Measurements from ENCODE around the gene BOC.

The BOC gene

DNA sequence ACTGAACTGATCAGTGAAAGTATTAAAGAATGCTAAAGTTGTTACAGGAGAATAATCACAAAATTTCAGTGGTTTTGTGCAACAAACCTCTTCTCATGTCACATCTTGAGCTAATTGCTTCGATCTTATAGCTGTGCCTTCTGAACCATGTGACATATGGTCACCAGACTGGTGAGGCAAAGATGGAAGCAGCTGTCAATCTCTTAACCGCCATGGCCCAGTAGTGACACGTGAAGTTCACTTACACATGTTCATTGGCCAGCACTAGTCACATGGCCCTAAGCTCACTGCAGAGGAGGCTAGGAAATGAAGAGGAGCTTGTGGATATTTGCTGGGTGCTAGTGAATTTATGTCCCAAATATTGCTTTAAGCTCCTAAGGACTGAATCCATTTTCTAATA is 32.5 kb downstream of the BOC start:
- CTCF ChIA-PET: interaction anchor here (0.8 to 3.0 kb wide), 6 partner anchors 9 to 48 kb away, joined by 3 to 10 read pairs (median 4); no protein-coding TSS in a partner anchor
- TF ChIP-seq, protein P1, sequence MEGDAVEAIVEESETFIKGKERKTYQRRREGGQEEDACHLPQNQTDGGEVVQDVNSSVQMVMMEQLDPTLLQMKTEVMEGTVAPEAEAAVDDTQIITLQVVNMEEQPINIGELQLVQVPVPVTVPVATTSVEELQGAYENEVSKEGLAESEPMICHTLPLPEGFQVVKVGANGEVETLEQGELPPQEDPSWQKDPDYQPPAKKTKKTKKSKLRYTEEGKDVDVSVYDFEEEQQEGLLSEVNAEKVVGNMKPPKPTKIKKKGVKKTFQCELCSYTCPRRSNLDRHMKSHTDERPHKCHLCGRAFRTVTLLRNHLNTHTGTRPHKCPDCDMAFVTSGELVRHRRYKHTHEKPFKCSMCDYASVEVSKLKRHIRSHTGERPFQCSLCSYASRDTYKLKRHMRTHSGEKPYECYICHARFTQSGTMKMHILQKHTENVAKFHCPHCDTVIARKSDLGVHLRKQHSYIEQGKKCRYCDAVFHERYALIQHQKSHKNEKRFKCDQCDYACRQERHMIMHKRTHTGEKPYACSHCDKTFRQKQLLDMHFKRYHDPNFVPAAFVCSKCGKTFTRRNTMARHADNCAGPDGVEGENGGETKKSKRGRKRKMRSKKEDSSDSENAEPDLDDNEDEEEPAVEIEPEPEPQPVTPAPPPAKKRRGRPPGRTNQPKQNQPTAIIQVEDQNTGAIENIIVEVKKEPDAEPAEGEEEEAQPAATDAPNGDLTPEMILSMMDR (IDR thresholded peaks at IDR 0.05; ENCODE audit: control extremely low read depth, extremely low read depth, low read depth, missing control alignments): no peak
- no peak for DNase-seq (ENCODE audit: extremely low spot score)
- POLR2A ChIA-PET: no interaction called here

DNA sequence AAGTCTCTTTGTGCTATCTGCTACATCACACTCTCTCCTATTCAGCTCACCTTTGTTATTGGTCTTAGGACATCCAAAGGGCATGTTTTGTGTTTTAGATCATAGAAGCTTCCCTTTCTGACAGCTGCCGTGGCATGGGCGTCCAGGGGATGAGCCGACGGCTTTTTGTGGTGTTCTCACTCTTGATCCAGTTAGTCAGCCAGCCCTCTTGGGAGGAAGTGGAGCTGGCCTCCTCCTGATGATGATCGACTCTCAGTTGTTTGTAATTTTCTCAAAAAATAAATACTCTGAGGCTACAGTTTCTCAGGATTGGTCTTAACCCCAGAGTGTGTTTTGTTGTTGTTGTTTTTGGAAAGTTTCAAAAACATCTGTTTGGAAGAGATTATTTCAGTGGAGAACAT is 34.4 kb downstream of the BOC start:
- TF ChIP-seq, protein P1 (IDR thresholded peaks at IDR 0.05; ENCODE audit: control extremely low read depth, extremely low read depth, low read depth, missing control alignments): no peak
- no peak for DNase-seq (ENCODE audit: extremely low spot score)
- ChIA-PET CTCF (interaction anchor here (0.8 to 3.0 kb wide), 4 partner anchors 9 to 23 kb away, joined by 3 to 10 read pairs (median 3); no protein-coding TSS in a partner anchor), POLR2A (no interaction called here)

DNA sequence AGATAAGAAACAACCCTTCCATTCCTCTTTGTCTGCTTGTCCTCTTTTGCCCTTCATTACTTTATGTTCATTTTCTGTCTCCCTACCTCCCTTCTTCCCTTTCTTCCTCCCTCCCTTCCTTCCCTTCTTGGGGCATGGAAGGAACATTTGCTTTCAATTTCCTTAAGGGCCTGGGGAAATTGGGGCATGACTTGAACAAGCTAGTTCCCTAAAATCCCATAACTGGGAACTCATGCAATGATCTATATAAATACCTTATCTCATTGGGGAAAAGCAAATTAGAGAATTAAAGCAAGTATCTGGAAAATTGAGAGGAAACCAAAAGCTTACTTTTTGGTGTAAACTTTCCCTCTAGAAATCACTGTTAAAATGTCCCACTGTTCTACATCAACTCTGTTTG is 35.7 kb downstream of the BOC start:
- TF ChIP-seq, protein P1 (IDR thresholded peaks at IDR 0.05; ENCODE audit: control extremely low read depth, extremely low read depth, low read depth, missing control alignments): no peak
- ChIA-PET POLR2A (no interaction called here), CTCF (interaction anchor here (0.8 to 2.2 kb wide), 3 partner anchors 12 to 22 kb away, joined by 3 to 6 read pairs (median 4); no protein-coding TSS in a partner anchor)
- DNase-seq (ENCODE audit: extremely low spot score): no peak

DNA sequence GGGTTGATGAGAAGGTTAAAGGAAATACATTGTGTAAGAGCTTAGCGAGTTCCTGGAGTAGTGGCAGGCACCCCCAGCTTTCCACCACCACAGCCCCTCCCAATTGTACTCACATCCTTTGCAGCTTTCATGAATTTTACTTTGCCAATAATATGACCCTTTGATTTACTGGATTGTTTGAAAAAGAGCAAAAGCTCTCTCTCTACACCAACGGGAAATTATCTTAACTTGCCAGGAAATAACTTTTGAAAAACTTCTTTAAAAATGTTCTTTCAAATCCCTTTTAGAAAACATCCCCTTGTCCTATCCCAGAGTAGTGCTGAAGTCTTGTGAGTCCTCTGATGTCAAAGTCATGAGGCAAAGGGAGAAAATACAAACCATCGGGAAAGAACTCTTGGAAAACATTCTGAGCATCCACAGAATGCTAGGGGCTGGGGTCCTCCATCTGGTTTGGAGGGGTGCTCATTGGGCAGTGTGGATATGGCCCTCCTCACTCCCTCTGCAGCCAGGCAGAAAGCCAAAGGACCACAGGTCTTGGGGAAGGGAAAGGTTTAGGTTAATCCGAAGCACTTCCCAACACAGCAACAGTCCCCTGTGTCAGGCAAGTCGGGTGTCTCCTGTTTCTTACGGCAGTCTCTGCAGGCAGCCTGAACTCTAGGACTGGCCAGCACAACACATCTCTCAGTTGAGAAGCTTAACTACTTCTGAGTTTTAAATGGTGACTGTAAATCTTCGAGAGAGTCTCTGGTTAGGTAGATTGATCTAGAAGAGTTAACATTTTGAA is 36.5 kb downstream of the BOC start:
- CTCF ChIA-PET: interaction anchor here (0.8 to 2.2 kb wide), 5 partner anchors 8 to 29 kb away, joined by 3 to 6 read pairs (median 3); no protein-coding TSS in a partner anchor
- POLR2A ChIA-PET: no interaction called here
- TF ChIP-seq, protein P1 (IDR thresholded peaks at IDR 0.05; ENCODE audit: control extremely low read depth, extremely low read depth, low read depth, missing control alignments): no peak
- DNase-seq (ENCODE audit: extremely low spot score): no peak

DNA sequence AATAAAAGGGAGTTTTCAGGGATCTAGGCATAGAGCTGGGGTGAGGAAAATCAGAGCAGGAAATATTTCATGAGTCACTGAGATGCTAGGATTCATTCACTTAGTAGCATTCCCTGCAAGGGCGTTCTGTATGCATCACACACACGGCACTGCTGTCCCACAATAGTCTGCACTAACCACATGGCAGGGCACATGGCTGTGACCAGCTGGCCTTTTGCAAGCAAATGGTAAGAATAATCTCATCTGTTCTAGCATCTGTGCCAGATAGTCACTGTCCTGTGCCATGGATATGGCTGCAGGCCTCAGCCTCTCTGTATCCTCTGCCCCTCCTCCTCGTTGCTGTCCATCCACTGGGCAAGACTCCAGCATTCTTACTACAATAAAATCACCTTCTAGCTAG is 37.8 kb downstream of the BOC start:
- TF ChIP-seq, protein P1 (IDR thresholded peaks at IDR 0.05; ENCODE audit: control extremely low read depth, extremely low read depth, low read depth, missing control alignments): no peak
- POLR2A ChIA-PET: no interaction called here
- CTCF ChIA-PET: interaction anchor here (1.3 to 2.2 kb wide), 4 partner anchors 9 to 41 kb away, joined by 3 to 6 read pairs (median 4); no protein-coding TSS in a partner anchor
- DNase-seq (ENCODE audit: extremely low spot score): no peak

DNA sequence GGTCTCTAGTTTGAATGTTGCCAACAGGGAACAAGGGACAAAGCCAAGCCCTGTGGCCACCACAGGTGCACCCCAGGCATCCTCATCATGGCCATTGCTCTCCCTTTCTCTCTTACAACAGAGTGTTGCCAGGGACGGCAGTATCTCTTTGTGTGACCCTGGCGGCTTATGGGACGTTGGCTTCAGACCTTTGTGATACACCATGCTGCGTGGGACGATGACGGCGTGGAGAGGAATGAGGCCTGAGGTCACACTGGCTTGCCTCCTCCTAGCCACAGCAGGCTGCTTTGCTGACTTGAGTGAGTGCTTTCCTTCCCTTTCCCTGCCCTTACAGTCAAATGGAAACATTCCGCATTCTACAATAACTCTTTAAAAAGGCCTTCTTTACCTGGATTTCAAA is 38.2 kb downstream of the BOC start:
- ChIA-PET POLR2A (no interaction called here), CTCF (interaction anchor here (1.3 kb wide), 2 partner anchors 30 to 41 kb away, joined by 3 to 4 read pairs; no protein-coding TSS in a partner anchor)
- DNase-seq (ENCODE audit: extremely low spot score): no peak
- TF ChIP-seq, protein P1 (IDR thresholded peaks at IDR 0.05; ENCODE audit: control extremely low read depth, extremely low read depth, low read depth, missing control alignments): no peak

All from GM10248 (cell line).